NCI-H146 treated with DMSO at 0.1 percent for 48 hours (cell line): ENCODE data around the gene CPA1.

Source experiments
- DNase-seq: peaks from one replicate; lab custom pipeline; 2025; ENCODE audit not compliant: unreplicated experiment; lab: John Stamatoyannopoulos, UW

Gene CPA1

DNA sequence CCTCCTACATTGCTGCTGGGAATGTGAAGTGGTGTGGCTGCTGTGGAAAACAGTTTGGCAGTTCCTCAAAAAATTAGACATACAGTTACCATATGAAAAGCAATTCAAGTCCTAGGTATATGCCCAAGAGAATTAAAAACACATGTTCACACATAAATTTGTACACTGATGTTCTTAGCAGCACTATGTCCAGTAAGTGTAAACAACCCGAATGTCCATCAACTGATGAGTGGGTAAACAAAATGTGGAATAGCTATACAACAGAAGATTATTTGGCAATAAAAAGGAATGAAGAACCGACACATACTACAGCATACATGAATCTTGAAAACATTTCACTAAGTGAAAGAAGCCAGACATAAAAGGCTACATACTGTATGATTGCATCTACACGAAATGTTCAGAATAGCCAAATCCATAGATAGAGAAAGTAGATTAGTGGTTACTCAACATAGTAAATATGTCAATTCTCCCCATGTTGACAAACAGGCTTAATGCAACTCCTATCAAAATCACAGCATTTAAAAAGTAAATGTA, 43.3 kb downstream of the CPA1 start:
- DNase-seq, result no peak

DNA sequence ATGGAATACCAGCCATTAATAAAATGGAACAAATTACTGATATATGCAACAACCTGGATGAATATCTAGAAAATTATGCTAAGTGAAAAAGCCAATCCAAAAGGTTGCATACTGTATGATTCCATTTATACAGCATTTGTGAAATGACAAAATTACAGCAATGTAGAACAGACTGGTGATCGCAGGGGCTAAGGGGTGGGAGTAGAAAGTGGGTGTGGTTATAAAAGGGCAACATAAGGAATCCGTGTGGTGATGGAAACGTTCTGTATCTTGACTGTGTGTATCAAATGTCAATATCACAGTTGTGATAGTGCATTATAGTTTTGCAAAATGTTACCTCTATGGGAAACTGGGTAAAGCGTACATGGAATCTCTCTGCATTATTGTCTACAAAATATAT, 45.5 kb downstream of the CPA1 start:
- DNase-seq, result no peak

DNA sequence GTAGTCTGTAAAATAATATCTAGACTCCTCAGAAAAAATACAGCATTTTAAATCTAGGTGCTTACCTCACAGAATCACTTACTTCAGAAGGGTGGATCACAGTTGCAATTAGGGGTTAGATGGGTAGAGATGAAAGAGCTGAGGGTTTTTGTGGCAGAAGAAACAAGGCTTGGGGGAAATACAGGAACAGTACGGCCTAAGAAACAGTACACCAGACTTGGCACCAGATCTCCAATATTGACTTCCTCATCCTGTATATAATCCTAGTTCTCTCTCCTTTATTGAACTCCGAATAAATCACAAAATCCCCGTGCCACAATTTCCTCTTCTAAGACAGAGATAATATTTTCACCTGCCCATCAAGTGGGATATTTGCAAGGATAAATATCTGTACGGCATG, 46.3 kb downstream of the CPA1 start:
- no peak for DNase-seq

DNA sequence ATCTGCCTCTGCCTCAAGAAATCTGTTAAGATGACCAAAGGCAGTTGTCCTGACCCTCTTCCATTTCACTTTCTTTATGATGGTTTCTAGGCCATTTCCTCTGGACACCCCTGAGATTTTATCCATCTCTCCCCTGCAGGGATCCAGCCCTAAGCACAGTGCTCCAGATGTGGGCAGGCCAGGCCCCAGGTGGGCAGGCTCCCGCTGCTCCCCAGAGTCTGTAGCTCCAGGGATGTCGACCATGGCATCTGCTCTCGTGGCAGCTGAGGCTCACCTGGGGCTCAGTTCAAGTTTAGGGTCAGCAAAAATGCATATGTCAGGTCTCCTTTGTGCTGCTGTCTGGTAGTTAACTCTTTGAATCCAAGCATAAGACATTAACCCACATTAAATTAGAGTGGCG, 48.7 kb downstream of the CPA1 start:
- no peak for DNase-seq

DNA sequence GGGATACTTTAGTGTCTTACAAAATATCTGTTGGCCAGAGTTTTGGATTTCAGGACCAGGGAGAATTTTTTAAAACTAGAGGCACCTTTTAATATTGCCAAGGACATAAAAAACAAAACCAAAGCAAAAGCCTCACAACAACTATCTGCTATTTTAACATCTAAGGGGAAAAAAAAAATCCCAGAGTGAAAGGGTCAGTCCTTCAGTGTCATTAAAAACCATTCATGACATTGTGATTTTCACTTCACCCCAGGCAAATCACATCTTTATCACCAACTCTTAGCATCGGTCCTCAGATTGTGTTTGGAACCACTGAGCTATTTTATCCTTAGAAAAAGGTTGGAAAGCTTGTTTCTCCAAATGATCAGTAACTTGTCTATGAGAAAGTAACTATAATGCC, 49.8 kb downstream of the CPA1 start:
- DNase-seq, result no peak

DNA sequence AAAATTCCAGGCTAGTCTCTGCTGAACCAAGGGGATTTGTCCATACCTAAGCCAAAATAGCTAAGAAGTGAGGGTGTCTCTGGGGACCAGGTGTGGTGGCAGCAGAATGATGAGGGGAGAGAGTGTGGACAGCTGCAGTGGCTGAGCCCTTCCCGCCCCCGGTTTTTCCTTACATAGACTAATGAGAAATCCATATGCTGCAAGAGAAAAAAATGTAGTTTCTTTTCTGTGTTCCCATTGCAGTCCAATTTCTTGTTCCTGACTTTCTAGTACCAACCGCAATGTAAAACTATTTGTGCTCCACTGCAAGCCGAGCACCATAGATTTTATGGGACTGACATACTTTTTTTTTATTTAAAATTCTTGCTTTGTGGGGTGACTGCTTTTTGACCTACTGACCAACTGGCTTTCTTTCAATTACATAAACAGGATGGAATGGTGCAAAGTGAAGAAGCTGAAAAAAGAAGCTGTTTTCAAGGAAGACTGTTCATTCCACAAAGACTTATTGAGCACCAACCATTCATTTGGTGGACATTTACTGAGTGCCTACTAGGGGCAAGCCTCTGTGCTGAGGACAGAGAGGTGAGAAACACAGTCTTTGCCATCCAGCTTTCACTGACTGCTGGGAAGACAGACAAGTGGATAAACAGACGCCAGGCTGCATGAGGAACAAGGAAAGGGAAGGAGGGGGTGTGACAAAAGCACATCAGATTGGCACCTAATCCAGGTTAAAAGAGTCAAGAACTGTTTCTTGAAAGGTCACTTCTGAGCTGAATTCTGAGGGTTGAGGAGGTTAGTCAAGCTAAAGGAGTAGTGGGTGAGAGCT, 50.8 kb downstream of the CPA1 start:
- peak; percentile 12 for DNase-seq

DNA sequence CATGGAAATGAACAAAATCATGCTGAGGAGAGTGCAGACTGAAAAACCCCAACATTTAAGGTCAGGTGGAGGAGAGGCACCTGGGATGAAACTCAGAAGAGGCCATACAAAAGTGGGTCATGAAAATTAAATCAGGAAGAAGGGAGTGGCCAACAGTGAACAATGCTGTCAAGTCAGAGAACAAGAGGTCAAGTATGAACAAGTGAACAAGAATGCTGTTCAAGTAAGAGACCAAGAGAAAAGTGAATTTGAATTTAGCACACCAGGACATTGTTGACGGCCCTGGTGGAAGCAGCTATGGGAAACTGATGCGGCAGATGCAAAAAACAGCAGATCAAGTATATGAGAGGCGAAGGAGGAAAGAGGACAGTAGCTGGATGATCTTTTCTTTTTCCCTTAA, 52.6 kb downstream of the CPA1 start:
- DNase-seq, result no peak

DNA sequence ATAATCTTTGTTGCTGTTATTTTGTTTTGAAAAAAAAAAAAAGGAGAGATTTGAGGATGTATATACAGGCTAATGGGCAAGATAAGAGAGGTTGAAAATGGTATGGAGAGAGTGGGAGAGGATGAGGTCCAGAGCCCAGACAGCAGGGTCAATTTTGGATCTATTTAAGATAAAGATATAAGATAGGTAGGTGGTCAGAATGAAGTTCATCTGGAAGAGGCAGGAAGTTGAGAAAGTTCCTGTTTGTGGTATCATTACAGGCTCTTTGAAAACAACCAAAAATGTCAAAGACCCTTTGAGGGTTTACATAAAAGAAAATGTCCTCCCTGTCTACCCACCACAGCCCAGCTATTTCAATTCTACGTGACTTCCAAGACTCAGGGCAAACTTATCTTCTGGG, 53.0 kb downstream of the CPA1 start:
- no peak for DNase-seq

DNA sequence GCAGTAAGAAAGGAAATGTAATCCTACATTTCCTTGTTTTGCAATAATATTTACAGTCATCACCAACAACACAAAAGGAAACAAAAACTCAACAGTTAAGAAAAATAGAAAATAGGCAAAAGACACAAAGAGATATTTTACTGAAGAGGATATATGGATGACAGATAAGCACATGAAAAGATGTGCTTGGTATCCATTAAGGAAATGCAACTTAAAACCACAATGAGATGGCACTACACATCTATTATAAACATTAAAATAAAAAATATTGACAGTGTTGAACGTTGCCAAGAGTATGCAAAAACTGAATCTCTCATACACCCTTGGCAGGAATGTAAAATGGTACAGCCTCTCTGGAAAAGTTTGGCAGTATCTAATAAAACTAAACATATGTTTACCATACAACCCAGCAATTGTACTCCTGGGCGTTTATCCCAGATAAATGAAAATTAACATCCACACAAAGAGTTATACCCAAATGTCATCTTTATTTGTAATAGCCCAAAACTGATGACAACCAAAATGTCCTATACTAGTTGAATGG, 55.1 kb downstream of the CPA1 start:
- no peak for DNase-seq

DNA sequence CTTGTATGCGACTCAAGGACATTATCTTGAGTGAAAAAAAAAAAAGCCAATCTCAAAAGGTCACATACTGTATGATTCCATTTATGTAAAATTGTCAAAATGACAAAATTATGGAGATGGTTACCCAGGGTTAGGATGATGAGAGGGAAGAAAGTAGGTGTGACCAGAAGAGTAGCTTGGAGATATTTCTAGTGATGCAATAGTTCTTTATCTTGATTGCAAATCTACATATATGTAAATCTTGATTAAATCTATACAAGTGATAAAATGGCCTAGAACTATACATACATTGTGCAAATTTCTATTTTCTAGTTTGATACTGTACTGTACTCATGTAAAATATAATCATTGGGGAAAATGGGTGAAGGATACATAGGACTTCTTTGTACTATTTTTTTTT, 56.0 kb downstream of the CPA1 start:
- no peak for DNase-seq
